Activated T-helper 1 cell treated with Interleukin-2 at 50 U/mL for 16 hours (primary cell): ENCODE measurements around the gene C17orf100.
"Not testable (repeated sequence)": the region's sequence is repeated elsewhere in the genome, so short reads cannot be mapped to it uniquely, and the experiment has no call there.

Experiments
- DNase-seq: peaks from one replicate; pipeline ENCODE4 v3.0.0-alpha.2; 2020; ENCODE audit warnings: low read depth

C17orf100 gene

GRCh38 chr17:6641247-6641863 is 10.2 kb upstream of the C17orf100 start:
- DNase-seq = no peak

DNA sequence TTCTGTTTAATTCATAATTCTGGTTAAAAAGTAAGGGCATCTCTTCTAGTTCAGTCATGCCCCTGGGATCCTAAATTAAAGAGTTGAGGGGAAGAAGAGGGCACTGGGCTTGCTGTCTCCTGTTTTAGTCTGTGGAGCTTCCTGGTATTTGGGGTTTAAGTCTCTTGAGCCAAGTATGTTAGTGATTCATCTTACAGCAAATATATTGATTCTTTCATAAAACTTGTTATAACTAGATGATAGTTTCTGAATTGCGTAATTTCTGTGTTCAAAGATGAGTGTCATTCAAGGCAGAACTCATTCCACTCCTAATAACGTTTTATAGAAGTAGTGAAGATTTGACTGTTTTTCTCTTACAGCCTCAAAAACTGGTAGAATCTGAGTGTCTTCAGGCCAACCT is 9.0 kb upstream of the C17orf100 start:
- no peak for DNase-seq

DNA sequence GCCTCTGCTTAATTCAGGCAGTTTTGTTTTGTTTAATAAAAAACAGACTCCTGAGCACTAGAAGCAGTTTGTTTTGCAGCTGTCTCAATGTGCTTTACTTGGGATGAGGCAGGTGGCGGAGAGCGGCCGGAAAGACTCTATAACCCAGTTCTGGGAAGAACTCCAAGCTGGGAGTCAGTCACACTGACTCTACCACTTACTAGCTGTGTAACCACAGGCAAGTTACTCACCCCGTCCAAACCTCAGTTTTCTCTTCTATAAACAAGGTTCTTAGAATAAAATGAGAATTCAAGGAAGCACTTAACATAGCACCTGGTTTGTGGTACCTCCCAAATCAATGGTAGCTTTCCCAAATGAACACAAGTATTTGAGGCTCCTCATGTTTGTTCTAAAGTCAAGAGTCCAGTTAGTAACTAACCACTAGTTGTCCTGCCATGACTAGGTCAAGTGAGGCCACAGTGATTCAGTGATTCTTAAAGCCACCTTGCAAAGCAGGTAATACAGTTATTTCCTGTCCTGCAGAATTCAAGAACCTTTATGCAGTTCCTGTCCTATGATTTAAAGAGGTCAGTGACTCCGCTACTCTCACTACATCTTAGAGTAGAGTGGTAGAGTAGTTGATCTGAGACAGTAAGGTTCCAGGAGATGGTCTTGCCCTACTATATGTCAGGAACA is 8.0 kb upstream of the C17orf100 start:
- DNase-seq = no peak

- DNase-seq = no peak
Measured at GRCh38 chr17:6648181-6648580, 3.4 kb upstream of the C17orf100 start.

DNA sequence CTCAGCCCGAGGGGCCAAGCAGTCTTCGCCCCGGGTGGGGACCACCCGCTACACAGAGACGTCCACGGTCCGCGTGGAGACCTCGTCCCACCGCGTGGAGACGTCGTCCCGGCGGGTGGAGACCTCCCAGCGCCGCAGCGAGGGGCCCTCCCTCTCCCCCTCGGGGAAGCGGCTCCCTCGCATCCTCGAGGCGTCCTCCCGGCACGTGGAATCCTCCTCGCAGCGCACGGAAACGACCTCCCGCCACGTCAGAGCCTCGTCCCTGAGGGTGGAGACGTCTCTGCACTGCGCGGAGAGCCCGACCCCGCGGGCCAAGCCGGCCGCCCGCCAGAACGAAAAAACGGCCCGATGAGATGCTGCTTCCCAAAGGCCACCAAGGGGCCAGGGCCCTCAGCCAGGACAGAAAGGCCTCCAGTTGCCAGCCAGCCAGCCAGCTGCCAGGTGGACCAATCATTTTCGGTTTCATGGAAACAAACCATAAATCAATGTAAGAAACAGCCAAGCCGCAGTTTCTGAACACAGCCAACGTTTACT is 424 bp downstream of the C17orf100 start:
- no peak for DNase-seq

DNA sequence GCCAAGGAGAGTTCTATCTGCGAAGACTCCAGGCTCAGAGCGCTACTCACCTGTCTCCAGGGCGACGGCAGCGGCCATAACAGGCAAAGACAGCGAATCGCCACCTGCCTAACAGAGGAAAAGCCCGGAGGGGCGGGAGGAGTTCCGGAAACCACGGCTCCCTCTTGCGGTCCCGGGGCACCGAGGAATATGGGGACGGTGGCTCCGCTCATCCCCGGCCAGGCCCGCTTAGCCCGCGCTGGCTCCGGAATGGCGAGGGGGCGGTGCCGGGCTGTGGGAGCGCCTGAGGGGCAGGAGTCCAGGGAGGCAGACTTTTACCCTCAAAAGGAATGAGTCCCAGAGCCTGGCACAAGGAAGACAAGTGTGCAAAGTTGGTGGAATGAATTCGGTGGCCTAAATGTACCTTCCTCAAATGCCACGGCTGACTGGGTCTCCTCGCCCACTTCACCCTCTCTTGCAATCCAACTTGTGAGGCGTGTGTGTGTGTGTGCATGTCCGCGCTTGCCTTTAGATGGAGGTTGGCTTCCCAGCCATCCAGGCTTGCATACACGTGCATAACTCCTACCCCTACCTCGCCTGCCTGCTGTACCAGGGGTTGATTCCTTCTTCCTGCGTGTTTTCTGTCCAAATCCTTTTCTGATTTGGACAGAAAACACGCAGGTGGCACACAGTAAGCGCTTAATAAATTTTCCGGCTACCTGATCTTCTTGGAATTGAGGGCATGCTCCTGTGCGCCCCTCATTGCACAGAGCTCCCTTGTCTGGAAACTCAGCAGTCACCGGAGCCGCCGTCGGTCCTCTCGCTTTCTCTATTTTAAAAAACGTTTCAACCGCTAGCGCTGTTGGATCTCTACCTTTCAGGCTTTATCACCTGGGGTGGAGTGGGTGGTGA is 3.5 kb downstream of the C17orf100 start:
- DNase-seq = no peak

- not testable (repeated sequence) for DNase-seq
Measured at GRCh38 chr17:6655732-6656361, 4.3 kb downstream of the C17orf100 start.

DNA sequence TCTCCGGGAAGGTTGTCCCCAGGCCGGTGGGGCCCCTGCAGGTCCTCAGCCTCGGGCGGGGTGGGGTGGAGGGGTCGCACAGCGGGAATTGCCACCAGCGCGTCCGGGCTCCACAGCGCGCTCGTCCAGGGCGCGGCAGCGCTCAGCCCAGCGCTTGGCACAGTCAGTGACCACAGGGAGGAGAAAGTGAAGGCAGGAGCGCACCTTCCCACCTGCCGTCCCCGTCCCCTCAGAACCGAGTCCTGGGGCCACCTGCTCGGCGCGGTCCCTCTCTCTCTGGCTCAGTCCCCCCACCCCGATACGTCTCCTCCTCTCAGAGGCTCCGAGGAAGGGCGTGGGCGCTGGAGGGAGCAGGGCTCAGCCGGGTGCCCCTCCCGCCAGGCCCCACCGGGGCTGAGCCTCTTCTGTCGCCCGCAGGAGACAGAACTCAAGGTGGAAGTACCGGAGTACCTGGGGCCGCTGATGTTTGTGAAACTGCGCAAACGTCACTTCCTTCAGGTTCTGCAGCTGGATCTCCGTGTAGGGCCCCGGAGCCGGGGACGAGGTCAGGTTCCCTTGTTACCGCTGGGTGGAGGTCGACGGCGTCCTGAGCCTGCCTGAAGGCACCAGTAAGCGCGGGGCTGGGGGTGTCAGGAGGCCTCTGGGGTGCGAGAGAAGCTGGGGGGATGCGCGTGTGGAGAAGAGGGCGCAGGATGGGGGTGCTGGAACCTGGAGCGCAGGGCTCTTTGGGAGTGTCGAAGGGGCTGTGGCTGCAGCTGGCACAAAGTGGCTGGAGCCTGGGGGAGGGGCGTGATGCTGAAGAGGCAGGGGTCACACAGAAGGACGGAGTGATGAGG is 5.5 kb downstream of the C17orf100 start:
- DNase-seq = peak; percentile 55

DNA sequence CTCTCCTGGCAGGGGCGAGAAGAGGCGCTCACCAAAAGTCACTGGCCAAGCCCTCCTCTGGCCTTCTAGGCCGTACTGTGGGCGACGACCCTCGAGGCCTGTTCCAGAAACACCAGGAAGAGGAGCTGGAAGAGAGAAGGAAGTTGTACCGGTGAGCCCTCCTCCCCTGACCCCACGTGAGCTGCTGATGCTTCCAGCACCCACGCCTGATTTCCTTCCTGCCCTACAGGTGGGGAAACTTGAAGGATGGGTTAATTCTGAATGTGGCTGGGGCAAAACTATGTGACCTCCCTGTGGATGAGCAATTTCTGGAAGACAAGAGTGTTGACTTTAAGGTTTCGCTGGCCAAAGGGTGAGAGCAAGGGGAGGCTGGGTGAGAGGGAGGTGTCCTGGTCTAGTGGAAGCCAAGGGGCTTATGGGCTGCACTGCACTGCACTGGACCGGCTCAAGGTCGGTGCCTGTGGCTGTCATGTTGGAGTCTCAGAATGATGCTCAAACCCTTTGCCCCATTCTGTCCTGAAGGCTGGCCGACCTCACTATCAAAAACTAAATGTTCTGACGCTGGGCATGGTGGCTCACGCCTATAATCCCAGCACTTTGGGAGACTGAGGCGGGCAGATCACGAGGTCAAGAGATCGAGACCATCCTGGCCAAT is 6.2 kb downstream of the C17orf100 start:
- DNase-seq = no peak

- not testable (repeated sequence) for DNase-seq
Measured at GRCh38 chr17:6658411-6658810, 6.8 kb downstream of the C17orf100 start.

- DNase-seq = no peak
Measured at GRCh38 chr17:6660101-6660500, 8.5 kb downstream of the C17orf100 start.

DNA sequence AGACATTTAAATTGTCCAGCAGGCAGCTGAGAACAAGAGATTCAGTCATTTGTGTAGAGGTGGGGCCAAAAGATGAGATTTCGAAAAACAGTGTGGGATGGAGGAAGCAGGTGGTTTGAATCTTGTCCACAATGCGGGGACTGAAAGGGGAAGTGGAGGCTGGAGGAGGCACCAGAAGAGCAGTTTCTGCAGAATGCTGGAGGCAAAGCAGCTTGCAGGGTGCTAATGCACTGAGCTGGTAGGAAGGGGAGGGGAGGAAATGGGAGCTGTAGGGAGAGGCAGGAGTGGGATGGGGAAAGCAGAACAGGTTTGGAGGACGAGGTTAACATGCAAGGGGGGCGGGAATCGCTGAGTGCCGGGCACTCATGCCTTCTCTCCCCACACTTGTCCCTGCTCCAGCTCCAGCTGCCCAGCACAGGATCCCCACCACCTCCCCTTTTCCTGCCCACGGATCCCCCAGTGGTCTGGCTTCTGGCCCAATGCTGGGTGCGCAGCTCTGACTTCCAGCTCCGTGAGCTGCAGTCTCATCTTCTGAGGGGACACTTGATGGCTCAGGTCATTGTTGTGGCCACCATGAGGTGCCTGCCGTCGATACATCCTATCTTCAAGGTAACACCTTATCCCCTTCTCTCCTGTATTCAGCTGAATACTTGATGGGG is 9.4 kb downstream of the C17orf100 start:
- DNase-seq = no peak

DNA sequence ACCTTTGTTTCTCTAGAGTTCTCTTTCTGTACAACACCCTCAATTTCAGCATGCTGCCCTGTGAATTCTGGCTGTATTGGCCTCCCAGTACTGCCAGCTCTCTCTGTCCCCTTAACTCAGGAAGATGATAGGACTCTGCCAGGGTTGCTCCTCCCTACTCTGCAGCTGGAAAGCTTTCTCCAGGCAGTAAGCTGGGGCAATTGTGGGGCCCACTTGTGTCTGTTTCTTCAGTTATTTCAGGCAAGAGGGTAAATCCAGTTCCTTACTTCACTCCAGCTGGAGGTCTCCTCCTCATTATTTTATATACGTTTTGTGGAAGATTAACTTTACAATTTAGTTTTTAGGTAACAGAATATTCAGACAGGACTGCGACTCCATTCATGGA is 9.9 kb downstream of the C17orf100 start:
- DNase-seq = no peak

DNA sequence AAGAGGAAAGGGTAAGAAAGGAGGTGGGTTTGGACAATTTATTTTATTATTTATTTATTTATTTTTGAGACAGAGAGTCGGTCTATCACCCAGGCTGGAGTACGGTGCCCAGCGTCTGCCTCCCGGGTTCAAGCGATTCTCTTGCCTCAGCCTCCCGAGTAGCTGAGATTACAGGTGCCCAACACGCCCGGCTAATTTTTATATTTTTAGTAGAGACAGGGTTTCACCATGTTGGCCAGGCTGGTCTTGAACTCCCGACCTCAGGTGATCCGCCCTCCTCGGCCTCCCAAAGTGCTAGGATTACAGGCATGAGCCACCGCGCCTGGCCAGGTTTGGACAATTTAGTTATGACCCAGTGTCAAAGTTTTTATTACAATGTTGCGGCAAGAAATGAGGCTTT is 11.6 kb downstream of the C17orf100 start:
- DNase-seq = not testable (repeated sequence)

GRCh38 chr17:6666077-6666521 is 14.5 kb downstream of the C17orf100 start:
- no peak for DNase-seq

- no peak for DNase-seq
Measured at GRCh38 chr17:6666557-6666956, 15.0 kb downstream of the C17orf100 start.

GRCh38 chr17:6667516-6667915 is 16.0 kb downstream of the C17orf100 start:
- DNase-seq = no peak

DNA sequence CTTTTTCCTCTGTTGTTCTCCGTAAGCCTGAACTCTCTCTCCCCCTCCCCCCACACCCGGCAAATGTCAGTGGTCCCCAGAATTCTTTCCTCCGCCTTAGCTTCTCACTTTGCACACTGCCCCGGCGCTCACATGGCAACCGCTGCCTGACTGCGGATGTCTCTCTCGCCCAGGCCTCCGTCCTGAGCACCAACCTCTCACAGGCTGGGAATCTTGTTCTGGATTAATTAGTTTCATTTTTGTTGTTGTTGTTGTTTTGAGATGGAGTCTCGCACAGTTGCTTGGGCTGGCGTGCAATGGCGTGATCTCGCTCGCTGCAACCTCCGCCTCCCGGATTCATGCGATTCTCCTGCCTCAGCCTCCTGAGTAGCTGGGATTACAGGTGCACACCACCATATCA is 16.7 kb downstream of the C17orf100 start:
- no peak for DNase-seq

DNA sequence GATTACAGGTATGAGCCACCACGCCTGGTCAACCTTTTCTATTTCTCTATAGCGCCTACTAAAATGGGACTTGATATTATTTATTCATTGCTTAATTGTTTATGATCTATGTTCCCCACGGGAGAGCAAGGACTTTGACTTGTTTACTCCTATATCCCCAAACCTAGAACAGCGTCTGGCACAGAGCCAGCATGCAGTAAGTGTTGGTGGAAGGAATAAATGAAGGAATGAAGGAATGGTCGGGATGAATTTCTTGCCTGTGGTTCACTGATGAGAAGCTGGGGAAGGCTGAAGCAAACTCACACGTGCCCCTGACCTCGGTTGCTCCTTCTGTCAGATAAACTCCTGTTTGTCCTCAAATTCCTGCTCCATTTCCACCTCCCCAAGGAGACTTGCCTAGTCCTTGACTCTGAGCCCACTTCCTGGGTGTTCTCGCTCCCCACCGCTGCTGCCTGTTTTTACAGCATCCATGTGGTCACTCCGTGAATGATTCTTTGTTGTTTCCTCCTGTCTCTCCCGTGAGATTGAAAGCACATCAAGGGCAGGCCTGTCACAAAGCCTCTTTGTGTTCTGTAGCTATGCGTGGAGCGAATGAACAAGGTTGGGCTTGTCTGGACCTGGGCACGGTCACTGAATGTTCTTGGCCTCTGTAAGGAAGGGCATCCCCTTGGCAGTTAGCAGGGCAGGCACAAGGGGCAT is 17.3 kb downstream of the C17orf100 start:
- no peak for DNase-seq
